Measurements from ENCODE around the gene HAUS7. TPM values are rescaled to one million over a fixed set of nuclear protein-coding genes. Genes with fewer than 3 reads are reported as not detected.

Gene HAUS7
- total RNA-seq, 1 donor from 2014 or later = 22.3 TPM

GRCh38 chrX:153433161-153433680, 37.2 kb downstream of the HAUS7 start:
- Mint-ChIP-seq H3K36me3 (ENCODE audit: insufficient read depth) (no peaks in the 10 kb centered on the region), H3K4me3 (ENCODE audit: low read depth) (no peak overlapping the region), H3K4me1 (ENCODE audit: low read depth) (no peaks in the 10 kb centered on the region), H3K27ac (no peak overlapping the region), H3K27me3 (peaks cover under 1% of the 10 kb centered on the region), H3K9me3 (ENCODE audit: low read depth) (peaks cover 10% of the 10 kb centered on the region)
- no peak for TF ChIP-seq CTCF (IDR thresholded peaks at IDR 0.05; ENCODE audit: unreplicated experiment)
- DNase-seq (ENCODE audit: low spot score, unreplicated experiment) = no peak

- Mint-ChIP-seq H3K27me3 (no peaks in the 10 kb centered on the region), H3K9me3 (ENCODE audit: low read depth) (peaks cover 16% of the 10 kb centered on the region), H3K27ac (no peak overlapping the region), H3K36me3 (ENCODE audit: insufficient read depth) (no peaks in the 10 kb centered on the region), H3K4me1 (ENCODE audit: low read depth) (no peaks in the 10 kb centered on the region), H3K4me3 (ENCODE audit: low read depth) (no peak overlapping the region)
- no peak for TF ChIP-seq CTCF (IDR thresholded peaks at IDR 0.05; ENCODE audit: unreplicated experiment)
- no peak for DNase-seq (ENCODE audit: low spot score, unreplicated experiment)
These were observed 39.6 kb downstream of the HAUS7 start for GRCh38 chrX:153430796-153431195.

- Mint-ChIP-seq H3K27ac (no peak overlapping the region), H3K27me3 (no peaks in the 10 kb centered on the region), H3K4me3 (ENCODE audit: low read depth) (no peak overlapping the region), H3K4me1 (ENCODE audit: low read depth) (no peaks in the 10 kb centered on the region), H3K9me3 (ENCODE audit: low read depth) (peaks cover 19% of the 10 kb centered on the region), H3K36me3 (ENCODE audit: insufficient read depth) (no peaks in the 10 kb centered on the region)
- TF ChIP-seq CTCF (IDR thresholded peaks at IDR 0.05; ENCODE audit: unreplicated experiment) = no peak
- no peak for DNase-seq (ENCODE audit: low spot score, unreplicated experiment)
These were observed 44.2 kb downstream of the HAUS7 start for GRCh38 chrX:153426204-153426603.

GRCh38 chrX:153423652-153424051, 46.7 kb downstream of the HAUS7 start:
- TF ChIP-seq CTCF (IDR thresholded peaks at IDR 0.05; ENCODE audit: unreplicated experiment) = no peak
- H3K4me1 Mint-ChIP-seq (ENCODE audit: low read depth) = no peaks in the 10 kb centered on the region
- peaks cover 13% of the 10 kb centered on the region for H3K9me3 Mint-ChIP-seq (ENCODE audit: low read depth)

GRCh38 chrX:153421856-153422255, 48.5 kb downstream of the HAUS7 start:
- Mint-ChIP-seq H3K4me3 (ENCODE audit: low read depth) (no peak overlapping the region), H3K27ac (no peak overlapping the region), H3K9me3 (ENCODE audit: low read depth) (peaks cover 9% of the 10 kb centered on the region), H3K27me3 (no peaks in the 10 kb centered on the region), H3K4me1 (ENCODE audit: low read depth) (no peaks in the 10 kb centered on the region), H3K36me3 (ENCODE audit: insufficient read depth) (no peaks in the 10 kb centered on the region)
- TF ChIP-seq CTCF (IDR thresholded peaks at IDR 0.05; ENCODE audit: unreplicated experiment) = no peak
- DNase-seq (ENCODE audit: low spot score, unreplicated experiment) = no peak

More at GRCh38 chrX:153423652-153424051, 46.7 kb downstream of the HAUS7 start:
- no peak overlapping the region for H3K27ac Mint-ChIP-seq
- H3K4me3 Mint-ChIP-seq (ENCODE audit: low read depth) = no peak overlapping the region
- no peaks in the 10 kb centered on the region for H3K36me3 Mint-ChIP-seq (ENCODE audit: insufficient read depth)
- no peaks in the 10 kb centered on the region for H3K27me3 Mint-ChIP-seq
- no peak for DNase-seq (ENCODE audit: low spot score, unreplicated experiment)
